ENCODE data around the gene PLAC9. TPM values are rescaled to one million over a fixed set of nuclear protein-coding genes. Genes with fewer than 3 reads are reported as not detected.

PLAC9 gene
- total RNA-seq, 2 donors from 2014 or later: 6.5 to 39.9 TPM

DNA sequence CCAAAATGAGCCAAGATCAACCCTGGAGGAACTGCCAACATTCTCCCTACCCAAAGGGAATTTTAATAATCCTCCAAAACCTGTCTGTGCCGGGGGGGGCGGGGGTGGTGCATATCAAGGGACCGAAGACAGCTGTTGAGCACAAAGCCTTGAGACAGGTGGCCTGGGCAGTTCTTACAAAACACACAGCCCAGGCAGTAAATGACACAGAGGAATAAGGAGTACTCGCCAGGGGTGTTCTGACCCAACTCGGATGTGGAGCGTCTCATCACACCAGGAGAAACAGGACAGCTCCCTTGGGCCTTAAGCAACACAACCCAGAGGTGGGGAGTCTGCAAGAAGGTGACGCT lies 35.6 kb downstream of the PLAC9 start:
- Histone ChIP-seq H3K4me3 (no peak overlapping the region), H3K36me3 (replicated peaks in 1 of 2; ENCODE audit: insufficient read depth in 1 of 2, low read depth in 2 of 2) (peaks cover 0 to 13% of the 10 kb centered on the region in 2 donors), H3K4me1 (no peaks in the 10 kb centered on the region), H3K27me3 (no peaks in the 10 kb centered on the region), H3K27ac (no peak overlapping the region), H3K9me3 (no peaks in the 10 kb centered on the region)
- intact Hi-C loops (cut with DNase I): no loop called here
- no peak for TF ChIP-seq CTCF (IDR thresholded peaks at IDR 0.05)
- 78 to 89% methylated on average over 4 to 7 of the region's 7 CpGs for whole genome bisulfite sequencing, 2 donors
- no peak for DNase-seq
- no peak for ATAC-seq

- peaks cover 0 to 13% of the 10 kb centered on the region in 2 donors for H3K36me3 ChIP-seq (replicated peaks in 1 of 2; ENCODE audit: insufficient read depth in 1 of 2, low read depth in 2 of 2)
- TF ChIP-seq POLR2A (IDR thresholded peaks at IDR 0.05) (no peak), CTCF (IDR thresholded peaks at IDR 0.05) (peak; percentile 30 to 65 (median 43))
- H3K27ac ChIP-seq: no peak overlapping the region
- H3K9me3 ChIP-seq: no peaks in the 10 kb centered on the region
- ATAC-seq (peak; percentile 70), DNase-seq (peak; percentile 51 to 67 (median 52))
- no peaks in the 10 kb centered on the region for H3K27me3 ChIP-seq
- intact Hi-C loops (cut with DNase I): no loop called here
- no peak overlapping the region for H3K4me3 ChIP-seq
- H3K4me1 ChIP-seq: no peaks in the 10 kb centered on the region
- 76 to 82% methylated on average over 3 to 13 of the region's 13 CpGs for WGBS, 2 donors
Measured at GRCh38 chr10:80168679-80169380, 36.3 kb downstream of the PLAC9 start.

DNA sequence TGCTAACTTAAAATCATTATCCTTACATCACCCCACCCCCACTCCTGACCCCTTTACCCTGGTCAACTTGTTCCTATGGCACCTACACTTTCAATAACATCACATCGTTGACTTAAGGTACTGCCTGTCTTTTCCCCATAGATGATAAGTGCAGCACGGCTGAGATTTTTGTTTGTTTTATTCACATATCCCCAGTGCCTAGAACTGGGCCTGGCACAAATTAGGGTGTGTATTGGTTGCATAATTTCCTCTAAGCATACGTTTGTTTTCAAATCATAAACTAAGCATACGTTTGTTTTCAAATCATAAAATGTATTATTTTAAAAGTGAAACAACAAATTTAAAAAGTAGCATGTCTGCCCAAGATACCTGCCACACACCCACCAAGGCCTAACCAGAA lies 37.5 kb downstream of the PLAC9 start:
- H3K4me3 ChIP-seq: no peak overlapping the region
- no peaks in the 10 kb centered on the region for H3K4me1 ChIP-seq
- H3K36me3 ChIP-seq (replicated peaks in 1 of 2; ENCODE audit: insufficient read depth in 1 of 2, low read depth in 2 of 2): peaks cover 0 to 5% of the 10 kb centered on the region in 2 donors
- 39 to 43% methylated on average over 4 of the region's 4 CpGs for WGBS, 2 donors
- no peak overlapping the region for H3K27ac ChIP-seq
- intact Hi-C loops (cut with DNase I): no loop called here
- DNase-seq: no peak
- TF ChIP-seq POLR2A (IDR thresholded peaks at IDR 0.05) (no peak), CTCF (IDR thresholded peaks at IDR 0.05) (no peak)
- no peak for ATAC-seq
- no peaks in the 10 kb centered on the region for H3K27me3 ChIP-seq
- H3K9me3 ChIP-seq: no peaks in the 10 kb centered on the region

DNA sequence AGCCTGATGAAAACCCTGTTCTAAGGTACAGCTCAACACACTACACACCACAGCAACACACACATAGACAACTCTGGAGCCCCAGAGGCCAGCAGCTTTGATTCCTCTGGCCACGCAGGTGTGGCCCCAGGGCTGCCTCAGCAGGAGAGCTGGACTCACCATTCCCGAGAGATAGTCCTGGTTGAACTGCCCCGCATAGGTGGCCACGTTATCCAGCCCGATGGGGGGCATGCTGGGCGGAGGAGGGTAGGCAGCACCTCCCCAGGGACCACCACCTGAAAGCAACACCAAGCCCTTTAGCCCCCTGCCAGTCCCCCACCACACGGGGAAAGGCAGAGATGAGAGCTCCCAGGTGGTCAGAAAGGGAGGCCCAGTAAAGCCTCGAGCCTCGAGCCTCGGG lies 38.1 kb downstream of the PLAC9 start:
- no peak overlapping the region for H3K4me3 ChIP-seq
- 82 to 86% methylated on average over 4 to 10 of the region's 10 CpGs for WGBS, 2 donors
- DNase-seq (no peak), ATAC-seq (no peak)
- H3K27ac ChIP-seq: no peak overlapping the region
- H3K4me1 ChIP-seq: no peaks in the 10 kb centered on the region
- no peak for TF ChIP-seq CTCF (IDR thresholded peaks at IDR 0.05)
- no peak for TF ChIP-seq POLR2A (IDR thresholded peaks at IDR 0.05)
- H3K27me3 ChIP-seq: no peaks in the 10 kb centered on the region
- H3K9me3 ChIP-seq: no peaks in the 10 kb centered on the region
- intact Hi-C loops (cut with DNase I): no loop called here
- peaks cover 0 to 4% of the 10 kb centered on the region in 2 donors for H3K36me3 ChIP-seq (replicated peaks in 1 of 2; ENCODE audit: insufficient read depth in 1 of 2, low read depth in 2 of 2)

- Histone ChIP-seq H3K4me1 (no peaks in the 10 kb centered on the region), H3K4me3 (no peak overlapping the region), H3K27ac (no peak overlapping the region), H3K9me3 (no peaks in the 10 kb centered on the region), H3K36me3 (replicated peaks in 1 of 2; ENCODE audit: insufficient read depth in 1 of 2, low read depth in 2 of 2) (peaks cover 0 to 2% of the 10 kb centered on the region in 2 donors), H3K27me3 (no peaks in the 10 kb centered on the region)
- DNase-seq: no peak
- intact Hi-C loops (cut with DNase I): no loop called here
- 92 to 95% methylated on average over 5 to 7 of the region's 7 CpGs for WGBS, 2 donors
- no peak for ATAC-seq
- TF ChIP-seq CTCF (IDR thresholded peaks at IDR 0.05) (no peak), POLR2A (IDR thresholded peaks at IDR 0.05) (no peak)
Measured at GRCh38 chr10:80171248-80171660, 38.7 kb downstream of the PLAC9 start.

All from body of pancreas (tissue), 4 donors.